A673 (cell line): ENCODE measurements around the gene LXN. TPM values are rescaled to one million over a fixed set of nuclear protein-coding genes. Genes with fewer than 3 reads are reported as not detected.

Experiments
- BruUV-seq: library from RNA; stranded (reverse); fragments of 400-500 nt; replicated peaks from 2 replicates; lab custom pipeline; 2021; lab: Mats Ljungman, UMichigan
- CTCF ChIA-PET: fragments of 300-600 bp; sonication (Branson Sonifier 250); formaldehyde crosslinking; loops from one replicate; lab custom pipeline; 2022; ENCODE audit warnings: antibody characterized with exemption; lab: Charles Lee
- POLR2A ChIA-PET: fragments of 300-600 bp; sonication (Branson Sonifier 250); formaldehyde crosslinking; loops from one replicate; lab custom pipeline; 2022; ENCODE audit warnings: antibody characterized with exemption; ENCODE audit not compliant: low non-redundant PET; lab: Charles Lee
- DNase-seq: peaks from one replicate; pipeline ENCODE4 v3.0.0-alpha.2; 2015; ENCODE audit warnings: low spot score
- H3K27ac ChIP-seq: fragments of 200-600 bp; sonication (generic); 2 replicates; pipeline ENCODE4 v1.5.1; 2016; ENCODE audit warnings: mixed run types, low read depth, mild to moderate bottlenecking, mixed read lengths, antibody characterized with exemption, low read length; ENCODE audit not compliant: poor library complexity, severe bottlenecking
- H3K27me3 ChIP-seq: fragments of 200-600 bp; sonication (generic); replicated peaks from 2 replicates; pipeline ENCODE4 v1.6.1; 2017; ENCODE audit warnings: mixed run types, low read depth, mild to moderate bottlenecking, mixed read lengths, antibody characterized with exemption, low read length; ENCODE audit not compliant: insufficient read depth, poor library complexity
- H3K36me3 ChIP-seq: fragments of 200-600 bp; sonication (generic); 2 replicates; pipeline ENCODE4 v1.6.1; 2016; ENCODE audit warnings: mixed run types, mild to moderate bottlenecking, mixed read lengths, antibody characterized with exemption, low read length; ENCODE audit not compliant: insufficient read depth, poor library complexity, severe bottlenecking
- H3K4me1 ChIP-seq: fragments of 200-600 bp; sonication (generic); 2 replicates; pipeline ENCODE4 v1.6.1; 2017; ENCODE audit warnings: mixed run types, mild to moderate bottlenecking, mixed read lengths, antibody characterized with exemption, low read length; ENCODE audit not compliant: insufficient read depth, poor library complexity, severe bottlenecking
- H3K4me3 ChIP-seq: fragments of 200-600 bp; sonication (generic); 2 replicates; pipeline ENCODE4 v1.5.1; 2016; ENCODE audit warnings: low read depth, mixed run types, mild to moderate bottlenecking, mixed read lengths, low read length; ENCODE audit not compliant: poor library complexity, severe bottlenecking
- H3K9me3 ChIP-seq: fragments of 200-600 bp; sonication (generic); 2 replicates; pipeline ENCODE4 v1.6.1; 2016; ENCODE audit warnings: mixed run types, low read depth, mild to moderate bottlenecking, mixed read lengths, antibody characterized with exemption, low read length; ENCODE audit not compliant: poor library complexity, severe bottlenecking
- CTCF ChIP-seq: fragments of 300-800, 200-600 bp; sonication (generic); conservative IDR thresholded peaks from 2 replicates; pipeline ENCODE4 v1.5.1; 2017; ENCODE audit warnings: low read depth, mild to moderate bottlenecking, antibody characterized with exemption, low read length, moderate library complexity, mixed read lengths
- EZH2 ChIP-seq: fragments of 200-600 bp; sonication (generic); IDR thresholded peaks from 2 replicates; pipeline ENCODE4 v1.6.1; 2017; ENCODE audit warnings: borderline replicate concordance, low read depth, mild to moderate bottlenecking, mixed read lengths, antibody characterized with exemption, low read length; ENCODE audit not compliant: poor library complexity, severe bottlenecking
- intact Hi-C: fragments of 100-400 bp; cut with micrococcal nuclease; formaldehyde crosslinking; loops from one replicate; pipeline ENCODE4 v1.10.0; 2022; ENCODE audit not compliant: unreplicated experiment
- total RNA-seq: library from RNA; stranded (reverse); gene quantifications from 2 replicates; pipeline ENCODE4 v1.2.3, GENCODE V29; 2021

LXN gene
- total RNA-seq, 1 experiment from 2014 or later: 4.5 TPM

GRCh38 chr3:158683230-158683962 lies 10.9 kb upstream of the LXN start:
- Histone ChIP-seq H3K27me3 (no peaks in the 10 kb centered on the region), H3K4me1 (no peaks in the 10 kb centered on the region), H3K36me3 (peaks cover 6% of the 10 kb centered on the region), H3K4me3 (no peak overlapping the region), H3K9me3 (no peaks in the 10 kb centered on the region), H3K27ac (no peak overlapping the region)
- TF ChIP-seq EZH2: no peak
- no peak for TF ChIP-seq CTCF
- no TSS peak for BruUV-seq
- POLR2A ChIA-PET: no interaction called here
- no peak for DNase-seq
- intact Hi-C loops: no loop called here
- CTCF ChIA-PET: no interaction called here

GRCh38 chr3:158680861-158681260 lies 8.4 kb upstream of the LXN start:
- Histone ChIP-seq H3K9me3 (no peaks in the 10 kb centered on the region), H3K4me1 (no peaks in the 10 kb centered on the region), H3K4me3 (no peak overlapping the region), H3K27ac (no peak overlapping the region), H3K27me3 (no peaks in the 10 kb centered on the region), H3K36me3 (peaks cover 6% of the 10 kb centered on the region)
- no peak for DNase-seq
- no TSS peak for BruUV-seq
- no peak for TF ChIP-seq EZH2
- TF ChIP-seq CTCF: no peak
- intact Hi-C loops: no loop called here
- ChIA-PET POLR2A (no interaction called here), CTCF (no interaction called here)

- TF ChIP-seq EZH2 (no peak), CTCF (no peak)
- peaks cover 6% of the 10 kb centered on the region for H3K36me3 ChIP-seq
- intact Hi-C loops: no loop called here
- DNase-seq: no peak
- no TSS peak for BruUV-seq
- H3K9me3 ChIP-seq: no peaks in the 10 kb centered on the region
- CTCF ChIA-PET: interaction anchor here (0.6 kb wide), 1 partner anchor 1062 kb away, joined by 3 read pairs; no protein-coding TSS in a partner anchor
- H3K27ac ChIP-seq: no peak overlapping the region
- H3K4me3 ChIP-seq: no peak overlapping the region
- no peaks in the 10 kb centered on the region for H3K4me1 ChIP-seq
- no peaks in the 10 kb centered on the region for H3K27me3 ChIP-seq
- POLR2A ChIA-PET: no interaction called here
These were observed 7.1 kb upstream of the LXN start for GRCh38 chr3:158679547-158680000.
